ENCODE data around the gene PPFIA1. TPM values are rescaled to one million over a fixed set of nuclear protein-coding genes. Genes with fewer than 3 reads are reported as not detected.
"Not testable (repeated sequence)": the region's sequence is repeated elsewhere in the genome, so short reads cannot be mapped to it uniquely, and the experiment has no call there.

PPFIA1 gene
- total RNA-seq, 1 donor from 2014 or later, result 29.3 TPM

- Histone ChIP-seq H3K9me3 (no peaks in the 10 kb centered on the region), H3K27ac (peak overlapping the region; percentile 34 to 51), H3K36me3 (peaks cover 14 to 52% of the 10 kb centered on the region in 2 donors), H3K4me3 (no peak overlapping the region), H3K27me3 (no peaks in the 10 kb centered on the region), H3K4me1 (no peaks in the 10 kb centered on the region)
- no peak for DNase-seq (ENCODE audit: low spot score in 2 of 2)
- TF ChIP-seq CTCF (IDR thresholded peaks at IDR 0.05), result no peak
- intact Hi-C loops (cut with DNase I), result no loop called here
These were observed 55.3 kb downstream of the PPFIA1 start for GRCh38 chr11:70325824-70326223.

GRCh38 chr11:70326365-70326811 is 55.9 kb downstream of the PPFIA1 start:
- intact Hi-C loops (cut with DNase I), result no loop called here
- H3K4me3 ChIP-seq, result no peak overlapping the region
- H3K36me3 ChIP-seq, result peaks cover 19 to 52% of the 10 kb centered on the region in 2 donors

GRCh38 chr11:70326833-70327232 is 56.3 kb downstream of the PPFIA1 start:
- Histone ChIP-seq H3K9me3 (no peaks in the 10 kb centered on the region), H3K4me3 (no peak overlapping the region), H3K27ac (peak overlapping the region; percentile 34 to 51), H3K36me3 (peaks cover 23 to 53% of the 10 kb centered on the region in 2 donors), H3K27me3 (no peaks in the 10 kb centered on the region), H3K4me1 (no peaks in the 10 kb centered on the region)
- intact Hi-C loops (cut with DNase I), result no loop called here
- DNase-seq (ENCODE audit: low spot score in 2 of 2), result no peak
- no peak for TF ChIP-seq CTCF (IDR thresholded peaks at IDR 0.05)

More at GRCh38 chr11:70326365-70326811, 55.9 kb downstream of the PPFIA1 start:
- H3K4me1 ChIP-seq, result no peaks in the 10 kb centered on the region
- no peak for DNase-seq (ENCODE audit: low spot score in 2 of 2)
- TF ChIP-seq CTCF (IDR thresholded peaks at IDR 0.05), result no peak
- peak overlapping the region; percentile 34 to 51 for H3K27ac ChIP-seq
- no peaks in the 10 kb centered on the region for H3K27me3 ChIP-seq
- no peaks in the 10 kb centered on the region for H3K9me3 ChIP-seq

GRCh38 chr11:70327717-70328116 is 57.2 kb downstream of the PPFIA1 start:
- Histone ChIP-seq H3K4me3 (no peak overlapping the region), H3K36me3 (peaks cover 32 to 57% of the 10 kb centered on the region in 2 donors), H3K27me3 (no peaks in the 10 kb centered on the region), H3K27ac (no peak overlapping the region), H3K4me1 (no peaks in the 10 kb centered on the region), H3K9me3 (no peaks in the 10 kb centered on the region)
- no peak for TF ChIP-seq CTCF (IDR thresholded peaks at IDR 0.05)
- intact Hi-C loops (cut with DNase I), result no loop called here
- no peak for DNase-seq (ENCODE audit: low spot score in 2 of 2)

GRCh38 chr11:70328556-70328955 is 58.1 kb downstream of the PPFIA1 start:
- H3K36me3 ChIP-seq, result peaks cover 39 to 65% of the 10 kb centered on the region in 2 donors
- DNase-seq (ENCODE audit: low spot score in 2 of 2), result no peak
- intact Hi-C loops (cut with DNase I), result no loop called here
- H3K4me3 ChIP-seq, result no peak overlapping the region
- H3K27me3 ChIP-seq, result no peaks in the 10 kb centered on the region
- H3K9me3 ChIP-seq, result no peaks in the 10 kb centered on the region
- TF ChIP-seq CTCF (IDR thresholded peaks at IDR 0.05), result no peak
- no peak overlapping the region for H3K27ac ChIP-seq
- H3K4me1 ChIP-seq, result no peaks in the 10 kb centered on the region

GRCh38 chr11:70331320-70331843 is 60.9 kb downstream of the PPFIA1 start:
- H3K4me3 ChIP-seq; DNase-seq (ENCODE audit: low spot score in 2 of 2); H3K9me3 ChIP-seq; H3K27me3 ChIP-seq; intact Hi-C loops (cut with DNase I); H3K4me1 ChIP-seq; H3K27ac ChIP-seq: not testable (repeated sequence)
- peaks cover 59 to 88% of the 10 kb centered on the region in 2 donors for H3K36me3 ChIP-seq
